DOHH2 (cell line): ENCODE results near the gene GDPGP1.

Source experiments
- H3F3A ChIP-seq: fragments of 200-600 bp; sonication (generic), shearing (Covaris generic); 2 replicates; pipeline ENCODE4 v1.6.0; 2016; ENCODE audit warnings: antibody characterized with exemption, mild to moderate bottlenecking; ENCODE audit not compliant: control insufficient read depth, insufficient read depth
- H3K27ac ChIP-seq: fragments of 200-600 bp; sonication (generic); 2 replicates; pipeline ENCODE4 v1.5.1; 2014; ENCODE audit warnings: low read depth, mild to moderate bottlenecking, low read length, moderate library complexity
- H3K27me3 ChIP-seq: fragments of 200-600 bp; sonication (generic); 2 replicates; pipeline ENCODE4 v1.6.1; 2014; ENCODE audit warnings: mild to moderate bottlenecking, low read length, mixed read lengths; ENCODE audit not compliant: control insufficient read depth
- H3K36me3 ChIP-seq: fragments of 200-600 bp; sonication (generic); 2 replicates; pipeline ENCODE4 v1.6.1; 2014; ENCODE audit warnings: mild to moderate bottlenecking, low read length, moderate library complexity, mixed read lengths; ENCODE audit not compliant: control insufficient read depth
- H3K4me1 ChIP-seq: fragments of 200-600 bp; sonication (generic); 2 replicates; pipeline ENCODE4 v1.6.1; 2014; ENCODE audit warnings: mild to moderate bottlenecking, low read length, mixed read lengths; ENCODE audit not compliant: control insufficient read depth
- H3K4me2 ChIP-seq: fragments of 200-600 bp; sonication (generic); 2 replicates; pipeline ENCODE4 v1.6.0; 2014; ENCODE audit warnings: mild to moderate bottlenecking, low read length, moderate library complexity
- H3K4me3 ChIP-seq: fragments of 200-600 bp; sonication (generic); 2 replicates; pipeline ENCODE4 v1.5.1; 2014; ENCODE audit warnings: mild to moderate bottlenecking, low read length, mixed read lengths
- H3K79me2 ChIP-seq: fragments of 200-600 bp; sonication (generic); 2 replicates; pipeline ENCODE4 v1.6.1; 2014; ENCODE audit warnings: mild to moderate bottlenecking, low read length, mixed read lengths; ENCODE audit not compliant: control insufficient read depth
- H3K9me2 ChIP-seq: fragments of 200-600 bp; sonication (generic); replicated peaks from 2 replicates; pipeline ENCODE4 v1.6.1; 2014; ENCODE audit warnings: mild to moderate bottlenecking, low read length, mixed read lengths; ENCODE audit not compliant: control insufficient read depth
- H3K9me3 ChIP-seq: fragments of 200-600 bp; sonication (generic); 2 replicates; pipeline ENCODE4 v1.6.1; 2014; ENCODE audit warnings: antibody characterized with exemption, low read length, mixed read lengths; ENCODE audit not compliant: control insufficient read depth, insufficient read depth
- H4K20me1 ChIP-seq: fragments of 200-600 bp; sonication (generic); 2 replicates; pipeline ENCODE4 v1.6.0; 2014; ENCODE audit warnings: low read depth, mild to moderate bottlenecking, antibody characterized with exemption, low read length, moderate library complexity; ENCODE audit not compliant: control insufficient read depth, insufficient read depth
- EZH2phosphoT487 ChIP-seq: fragments of 200-600 bp; sonication (generic); IDR thresholded peaks from 2 replicates; pipeline ENCODE4 v1.6.1; 2017; ENCODE audit warnings: borderline replicate concordance, mild to moderate bottlenecking, antibody characterized with exemption, low read length, moderate library complexity, mixed read lengths
- TF ChIP-seq, protein P1 (sequence below): fragments of 200-600 bp; sonication (generic); IDR thresholded peaks from one replicate; pipeline ENCODE4 v1.5.1; 2014; ENCODE audit warnings: antibody characterized with exemption, mild to moderate bottlenecking, low read depth, low read length; ENCODE audit not compliant: poor library complexity, severe bottlenecking

The GDPGP1 gene

DNA sequence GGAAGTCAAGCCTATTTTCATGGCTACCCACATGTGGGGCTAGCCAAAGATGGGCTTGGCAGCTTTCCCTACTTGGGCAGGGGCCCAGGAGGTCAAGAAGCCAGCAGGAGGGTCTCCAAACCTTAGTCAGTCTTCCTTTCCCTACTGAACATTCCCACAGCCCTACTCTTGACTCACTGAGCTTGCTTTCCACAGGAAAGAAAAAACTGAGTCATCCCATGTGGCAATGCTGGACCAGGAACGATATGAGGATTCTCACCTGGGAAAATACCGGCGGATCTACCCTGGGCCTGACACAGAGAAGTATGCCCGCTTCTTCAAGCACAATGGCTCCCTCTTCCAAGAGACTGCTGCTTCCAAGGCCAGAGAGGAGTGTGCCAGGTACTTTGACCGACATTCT lies 27.8 kb downstream of the GDPGP1 start:
- Histone ChIP-seq H3K4me1 (peaks cover 21% of the 10 kb centered on the region), H3K27me3 (no peaks in the 10 kb centered on the region), H3F3A (peaks cover 8% of the 10 kb centered on the region; the same call in 1 of the 2 replicates), H3K9me3 (no peaks in the 10 kb centered on the region), H3K27ac (no peak overlapping the region), H3K36me3 (peaks cover 5% of the 10 kb centered on the region), H3K79me2 (peaks cover 21% of the 10 kb centered on the region), H3K9me2 (no peaks in the 10 kb centered on the region), H3K4me2 (no peak overlapping the region), H3K4me3 (no peak overlapping the region), H4K20me1 (0 out of 2 replicates have a peak, but pooled peaks cover 2% of the 10 kb centered on the region)
- TF ChIP-seq, protein P1, sequence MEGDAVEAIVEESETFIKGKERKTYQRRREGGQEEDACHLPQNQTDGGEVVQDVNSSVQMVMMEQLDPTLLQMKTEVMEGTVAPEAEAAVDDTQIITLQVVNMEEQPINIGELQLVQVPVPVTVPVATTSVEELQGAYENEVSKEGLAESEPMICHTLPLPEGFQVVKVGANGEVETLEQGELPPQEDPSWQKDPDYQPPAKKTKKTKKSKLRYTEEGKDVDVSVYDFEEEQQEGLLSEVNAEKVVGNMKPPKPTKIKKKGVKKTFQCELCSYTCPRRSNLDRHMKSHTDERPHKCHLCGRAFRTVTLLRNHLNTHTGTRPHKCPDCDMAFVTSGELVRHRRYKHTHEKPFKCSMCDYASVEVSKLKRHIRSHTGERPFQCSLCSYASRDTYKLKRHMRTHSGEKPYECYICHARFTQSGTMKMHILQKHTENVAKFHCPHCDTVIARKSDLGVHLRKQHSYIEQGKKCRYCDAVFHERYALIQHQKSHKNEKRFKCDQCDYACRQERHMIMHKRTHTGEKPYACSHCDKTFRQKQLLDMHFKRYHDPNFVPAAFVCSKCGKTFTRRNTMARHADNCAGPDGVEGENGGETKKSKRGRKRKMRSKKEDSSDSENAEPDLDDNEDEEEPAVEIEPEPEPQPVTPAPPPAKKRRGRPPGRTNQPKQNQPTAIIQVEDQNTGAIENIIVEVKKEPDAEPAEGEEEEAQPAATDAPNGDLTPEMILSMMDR, result no peak
- TF ChIP-seq EZH2phosphoT487, result no peak

DNA sequence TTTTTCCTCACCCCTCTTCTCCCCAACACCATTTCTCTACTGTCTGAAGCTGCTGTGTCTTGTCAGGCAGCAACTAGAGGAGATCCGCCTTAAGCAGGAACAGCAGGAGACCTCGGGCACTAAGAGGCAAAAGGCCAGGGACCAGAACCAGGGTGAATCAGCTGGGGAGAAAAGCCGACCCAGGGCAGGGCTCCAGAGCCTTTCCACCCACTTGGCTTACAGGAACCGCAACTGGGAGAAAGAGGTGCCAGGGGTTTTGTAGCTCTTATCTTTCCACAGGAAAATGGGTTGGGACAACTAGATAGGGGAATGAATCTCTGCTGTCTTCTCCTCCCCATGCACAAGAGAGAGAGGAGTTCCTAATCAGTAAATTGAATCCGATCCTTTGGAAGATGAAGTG lies 28.4 kb downstream of the GDPGP1 start:
- Histone ChIP-seq H3K9me2 (no peaks in the 10 kb centered on the region), H3K79me2 (peaks cover 27% of the 10 kb centered on the region), H4K20me1 (0 out of 2 replicates have a peak, but pooled peaks cover 4% of the 10 kb centered on the region), H3K9me3 (no peaks in the 10 kb centered on the region), H3K4me1 (peaks cover 27% of the 10 kb centered on the region), H3K36me3 (peaks cover 10% of the 10 kb centered on the region), H3K4me2 (no peak overlapping the region), H3K4me3 (no peak overlapping the region), H3F3A (peaks cover 8% of the 10 kb centered on the region; the same call in 1 of the 2 replicates), H3K27me3 (no peaks in the 10 kb centered on the region), H3K27ac (no peak overlapping the region)
- TF ChIP-seq, protein P1, result no peak
- no peak for TF ChIP-seq EZH2phosphoT487

DNA sequence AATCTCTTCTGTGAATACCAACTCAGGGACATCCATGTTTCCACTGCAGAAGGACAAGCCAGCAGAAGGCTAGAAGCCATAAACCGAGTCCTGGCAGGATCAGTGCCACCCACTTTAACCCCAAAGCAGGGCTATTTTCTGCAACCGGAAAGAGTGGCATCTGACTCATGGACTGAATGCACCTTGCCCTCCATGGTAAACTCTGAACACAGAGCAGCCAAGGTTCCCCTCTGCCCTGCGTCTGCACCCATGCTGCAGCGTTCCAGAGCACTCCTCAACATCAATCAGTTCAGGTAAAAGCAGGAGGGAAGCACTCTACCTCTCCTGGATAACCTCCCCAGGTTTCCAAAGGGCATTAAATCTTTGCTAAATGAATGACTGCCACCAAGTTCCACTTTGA lies 30.7 kb downstream of the GDPGP1 start:
- Histone ChIP-seq H3K4me1 (peaks cover 40% of the 10 kb centered on the region), H3K79me2 (peaks cover 49% of the 10 kb centered on the region), H3K9me2 (no peaks in the 10 kb centered on the region), H4K20me1 (0 out of 2 replicates have a peak, but pooled peaks cover 4% of the 10 kb centered on the region), H3K36me3 (peaks cover 25% of the 10 kb centered on the region), H3K27me3 (no peaks in the 10 kb centered on the region), H3K9me3 (no peaks in the 10 kb centered on the region), H3K4me2 (peak overlapping the region; percentile 95), H3K27ac (peak overlapping the region; percentile 80), H3K4me3 (peak overlapping the region; percentile 89), H3F3A (peaks cover 8% of the 10 kb centered on the region; the same call in 1 of the 2 replicates)
- TF ChIP-seq EZH2phosphoT487, result no peak
- TF ChIP-seq, protein P1, result no peak
